Loucy (cell line): Measurements from ENCODE around the gene CD163.

Experiments used
- H2AFZ ChIP-seq: fragments of 200-600 bp; sonication (generic); 2 replicates; pipeline ENCODE4 v1.6.0; 2016; ENCODE audit warnings: antibody characterized with exemption, mild to moderate bottlenecking, low read length, moderate library complexity
- H3F3A ChIP-seq: fragments of 200-600 bp; 2 replicates; pipeline ENCODE4 v1.6.0; 2016; ENCODE audit warnings: antibody characterized with exemption, low read depth, mild to moderate bottlenecking
- H3K27me3 ChIP-seq: fragments of 200-600 bp; sonication (generic); 2 replicates; pipeline ENCODE4 v1.6.1; 2014; ENCODE audit warnings: low read length, mild to moderate bottlenecking; ENCODE audit not compliant: insufficient read depth, poor library complexity, severe bottlenecking
- H3K36me3 ChIP-seq: fragments of 200-600 bp; sonication (generic); 2 replicates; pipeline ENCODE4 v1.6.1; 2016; ENCODE audit warnings: low read length; ENCODE audit not compliant: insufficient read depth
- H3K4me1 ChIP-seq: fragments of 200-600 bp; sonication (generic); 2 replicates; pipeline ENCODE4 v1.5.1; 2014; ENCODE audit warnings: low read length, mild to moderate bottlenecking; ENCODE audit not compliant: insufficient read depth, poor library complexity, severe bottlenecking
- H3K4me2 ChIP-seq: fragments of 200-600 bp; sonication (generic); 2 replicates; pipeline ENCODE4 v1.6.0; 2014; ENCODE audit warnings: antibody characterized with exemption, low read length, low read depth, mild to moderate bottlenecking; ENCODE audit not compliant: poor library complexity, severe bottlenecking
- H3K4me3 ChIP-seq: fragments of 200-600 bp; sonication (generic); 2 replicates; pipeline ENCODE4 v1.5.1; 2014; ENCODE audit warnings: low read length, mild to moderate bottlenecking, mixed read lengths; ENCODE audit not compliant: poor library complexity, severe bottlenecking
- H3K79me2 ChIP-seq: fragments of 200-600 bp; sonication (generic); 2 replicates; pipeline ENCODE4 v1.6.1; 2014; ENCODE audit warnings: low read length; ENCODE audit not compliant: insufficient read depth
- H3K9ac ChIP-seq: fragments of 200-600 bp; sonication (generic); 2 replicates; pipeline ENCODE4 v1.6.0; 2014; ENCODE audit warnings: mild to moderate bottlenecking, low read depth, low read length, moderate library complexity; ENCODE audit not compliant: poor library complexity, severe bottlenecking
- H3K9me2 ChIP-seq: fragments of 200-600 bp; sonication (generic); replicated peaks from 2 replicates; pipeline ENCODE4 v1.6.1; 2016; ENCODE audit warnings: low read depth, low read length, mixed read lengths
- H3K9me3 ChIP-seq: fragments of 200-600 bp; sonication (generic); 2 replicates; pipeline ENCODE4 v1.6.1; 2014; ENCODE audit warnings: mild to moderate bottlenecking, antibody characterized with exemption, low read length, low read depth; ENCODE audit not compliant: insufficient read depth
- H4K20me1 ChIP-seq: fragments of 200-600 bp; sonication (generic); 2 replicates; pipeline ENCODE4 v1.6.0; 2014; ENCODE audit warnings: antibody characterized with exemption, low read length, mild to moderate bottlenecking; ENCODE audit not compliant: insufficient read depth, poor library complexity, severe bottlenecking
- CTCF ChIP-seq: fragments of 200-600 bp; sonication (generic); conservative IDR thresholded peaks from 2 replicates; pipeline ENCODE4 v1.5.1; 2014; ENCODE audit warnings: mild to moderate bottlenecking, antibody characterized with exemption, low read length
- EZH2phosphoT487 ChIP-seq: fragments of 200-600 bp; IDR thresholded peaks from 2 replicates; pipeline ENCODE4 v1.6.1; 2018; ENCODE audit warnings: antibody characterized with exemption, mild to moderate bottlenecking, moderate library complexity, borderline replicate concordance

CD163 gene

DNA sequence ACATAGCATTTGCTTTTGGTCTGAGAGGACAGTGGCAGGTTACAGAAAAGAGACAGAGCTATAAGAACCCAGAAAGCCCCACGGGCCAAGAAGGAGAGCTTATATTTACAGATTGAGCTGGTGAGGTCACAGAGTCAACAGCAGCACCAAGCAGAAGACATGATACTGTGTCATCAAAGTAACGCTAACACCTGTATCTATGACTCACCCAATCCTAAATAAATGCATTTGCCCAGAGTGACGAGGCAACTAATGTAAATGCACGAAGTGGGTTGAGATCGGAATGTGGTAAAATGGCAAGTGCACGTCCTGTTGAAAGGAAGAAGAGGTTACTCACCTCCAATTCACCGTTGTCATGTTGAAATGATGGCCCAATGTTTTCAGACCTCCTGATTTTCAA is 52.9 kb downstream of the CD163 start:
- no peak overlapping the region for H3K4me2 ChIP-seq
- TF ChIP-seq EZH2phosphoT487 (no peak), CTCF (no peak)

DNA sequence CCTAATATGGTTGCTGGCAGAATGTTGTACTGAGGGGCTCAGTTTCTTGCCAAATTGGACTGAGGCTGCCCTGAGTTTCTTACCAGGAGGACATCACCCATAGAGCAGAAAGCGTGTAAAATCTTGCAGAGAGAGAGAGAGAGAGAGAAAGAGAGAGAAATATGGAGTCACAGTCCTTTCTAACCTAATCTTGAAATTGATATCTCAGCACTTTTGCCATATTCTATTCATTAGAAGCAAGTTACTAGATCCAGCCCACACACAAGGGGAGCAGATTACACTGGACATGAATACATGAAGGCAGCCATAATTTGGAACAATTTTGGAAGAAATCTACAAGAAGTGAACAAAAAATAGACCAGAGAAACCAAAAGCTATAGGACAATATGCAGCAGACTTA is 55.5 kb downstream of the CD163 start:
- Histone ChIP-seq H3K4me3 (no peak overlapping the region), H4K20me1 (no peaks in the 10 kb centered on the region), H3K9ac (no peak overlapping the region), H3F3A (no peaks in the 10 kb centered on the region), H3K79me2 (no peaks in the 10 kb centered on the region), H3K36me3 (no peaks in the 10 kb centered on the region), H3K9me2 (no peaks in the 10 kb centered on the region), H2AFZ (no peak overlapping the region), H3K9me3 (no peaks in the 10 kb centered on the region), H3K4me2 (no peak overlapping the region), H3K4me1 (no peaks in the 10 kb centered on the region), H3K27me3 (peaks cover 2% of the 10 kb centered on the region)
- TF ChIP-seq CTCF (no peak), EZH2phosphoT487 (no peak)

More for the DNA sequence above, 52.9 kb downstream of the CD163 start:
- no peaks in the 10 kb centered on the region for H3F3A ChIP-seq
- H2AFZ ChIP-seq, result no peak overlapping the region
- no peaks in the 10 kb centered on the region for H3K36me3 ChIP-seq
- H3K27me3 ChIP-seq, result peaks cover 4% of the 10 kb centered on the region
- no peaks in the 10 kb centered on the region for H3K9me2 ChIP-seq
- H4K20me1 ChIP-seq, result no peaks in the 10 kb centered on the region
- H3K4me3 ChIP-seq, result no peak overlapping the region
- no peaks in the 10 kb centered on the region for H3K9me3 ChIP-seq
- no peak overlapping the region for H3K9ac ChIP-seq
- H3K79me2 ChIP-seq, result no peaks in the 10 kb centered on the region
- H3K4me1 ChIP-seq, result no peaks in the 10 kb centered on the region

DNA sequence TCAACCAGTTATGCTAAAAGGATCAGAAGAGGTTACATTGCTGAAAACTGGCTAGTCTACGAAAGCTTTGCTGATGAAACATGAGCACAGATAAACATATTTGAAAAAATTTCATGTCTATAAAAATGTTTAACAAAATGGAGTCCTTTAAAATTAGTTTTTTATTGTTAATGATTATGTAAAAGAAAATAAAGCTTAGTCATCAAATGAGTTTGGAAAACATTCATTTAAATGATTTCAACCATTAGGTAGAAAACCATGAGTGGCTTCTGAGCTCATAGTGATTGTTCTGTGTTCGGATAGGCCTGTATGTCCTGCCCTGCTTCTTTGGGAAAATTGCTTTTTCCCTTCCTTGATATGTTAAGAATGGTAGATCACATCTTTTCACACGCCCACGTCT is 59.0 kb downstream of the CD163 start:
- Histone ChIP-seq H3K4me1 (no peaks in the 10 kb centered on the region), H3K9me3 (no peaks in the 10 kb centered on the region), H3K79me2 (no peaks in the 10 kb centered on the region), H3K36me3 (no peaks in the 10 kb centered on the region), H3K4me2 (no peak overlapping the region), H2AFZ (no peak overlapping the region), H3K27me3 (no peaks in the 10 kb centered on the region), H3K4me3 (no peak overlapping the region), H4K20me1 (no peaks in the 10 kb centered on the region), H3F3A (no peaks in the 10 kb centered on the region), H3K9ac (no peak overlapping the region), H3K9me2 (no peaks in the 10 kb centered on the region)
- TF ChIP-seq CTCF, result no peak
- no peak for TF ChIP-seq EZH2phosphoT487
